Upper lobe of right lung (tissue), 1 donor: Measurements from ENCODE around the gene TCFL5. TPM values are rescaled to one million over a fixed set of nuclear protein-coding genes. Genes with fewer than 3 reads are reported as not detected.
"Not testable (repeated sequence)": the region's sequence is repeated elsewhere in the genome, so short reads cannot be mapped to it uniquely, and the experiment has no call there.

Source experiments
- ATAC-seq: fragments of 200-7000 bp; cut with Tn5 transposase; one replicate; pipeline ENCODE4 v1.9.1; 2020; ENCODE audit warnings: mild to moderate bottlenecking, moderate library complexity
- DNase-seq: peaks from one replicate; pipeline ENCODE4 v3.0.0-alpha.2; 2020
- H3K27ac ChIP-seq: fragments of 200-600 bp; one replicate; pipeline ENCODE4 v1.8.0; 2022
- H3K27me3 ChIP-seq: fragments of 200-600 bp; one replicate; pipeline ENCODE4 v1.8.0; 2022; ENCODE audit warnings: mild to moderate bottlenecking
- H3K36me3 ChIP-seq: fragments of 200-600 bp; one replicate; pipeline ENCODE4 v1.8.0; 2022
- H3K4me1 ChIP-seq: fragments of 200-600 bp; one replicate; pipeline ENCODE4 v1.8.0; 2022
- H3K4me3 ChIP-seq: fragments of 200-600 bp; one replicate; pipeline ENCODE4 v1.8.0; 2022; ENCODE audit warnings: mild to moderate bottlenecking
- H3K9me3 ChIP-seq: fragments of 200-600 bp; one replicate; pipeline ENCODE4 v1.8.0; 2022
- intact Hi-C: fragments of 100-400 bp; cut with DNase I; formaldehyde crosslinking; loops from one replicate; pipeline ENCODE4 v1.11.0; 2022
- total RNA-seq: library from RNA; stranded (reverse); fragmentation: NEBNext Ultra II Directional; extraction: Animal tissue kit (Norgen Biotek cat#: 25700); gene quantifications from one replicate; pipeline ENCODE4 v1.2.1, GENCODE V29; 2021
- TF ChIP-seq, protein P1 (sequence below): fragments of 200-600 bp; IDR thresholded peaks from one replicate; pipeline ENCODE4 v1.8.0; 2022; ENCODE audit warnings: antibody characterized with exemption
- donor health status: DM: no; HTN: yes; CAD: no; lungs with severe emphysema.

TCFL5 gene
- total RNA-seq, 1 donor from 2014 or later = 7.8 TPM

DNA sequence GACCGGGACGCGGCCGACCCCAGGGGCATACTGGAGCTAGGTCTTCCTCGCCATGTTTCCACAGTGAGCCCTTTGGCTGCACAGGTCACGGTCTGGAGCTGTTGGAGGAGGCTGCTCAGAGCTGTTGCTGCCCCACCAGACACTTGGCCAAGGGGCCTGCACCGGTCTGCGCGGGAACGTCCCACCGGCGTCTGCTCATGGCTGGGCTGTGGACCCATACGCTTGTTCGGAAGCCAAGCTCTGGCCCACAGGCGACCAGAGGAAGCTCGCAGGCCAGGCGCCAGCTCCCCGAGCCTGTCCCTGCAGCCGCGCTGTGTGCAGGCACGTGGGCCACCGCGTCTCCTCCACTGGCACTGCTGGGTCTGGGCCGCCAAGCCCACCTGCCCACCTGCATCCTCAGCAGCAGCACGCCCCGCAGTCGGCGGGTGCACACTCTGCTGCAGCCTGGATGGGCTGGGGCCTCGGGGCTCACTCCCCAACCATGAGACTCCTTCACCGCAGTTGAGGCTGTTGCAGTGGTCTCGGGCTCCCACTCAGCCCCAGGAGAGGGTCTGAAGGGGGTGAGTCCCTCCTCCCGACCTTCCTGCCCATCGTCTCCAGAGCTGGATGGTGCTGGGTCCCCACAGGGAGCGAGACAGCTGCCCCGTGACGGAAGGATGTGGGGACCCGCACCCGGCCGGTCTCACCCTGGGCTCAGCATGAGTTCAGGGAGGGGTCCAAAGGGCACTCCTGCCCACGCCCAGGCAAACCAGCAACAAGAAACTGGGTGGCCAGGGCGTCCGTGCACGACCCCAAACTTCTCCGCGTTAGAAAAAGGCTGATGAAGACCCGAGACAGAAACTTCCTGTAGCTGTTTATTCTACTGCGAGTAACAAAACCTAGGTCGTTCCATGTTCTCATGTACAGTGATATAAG is 15.5 kb upstream of the TCFL5 start:
- peak overlapping the region; percentile 77 for H3K27ac ChIP-seq
- intact Hi-C loops = no loop called here

DNA sequence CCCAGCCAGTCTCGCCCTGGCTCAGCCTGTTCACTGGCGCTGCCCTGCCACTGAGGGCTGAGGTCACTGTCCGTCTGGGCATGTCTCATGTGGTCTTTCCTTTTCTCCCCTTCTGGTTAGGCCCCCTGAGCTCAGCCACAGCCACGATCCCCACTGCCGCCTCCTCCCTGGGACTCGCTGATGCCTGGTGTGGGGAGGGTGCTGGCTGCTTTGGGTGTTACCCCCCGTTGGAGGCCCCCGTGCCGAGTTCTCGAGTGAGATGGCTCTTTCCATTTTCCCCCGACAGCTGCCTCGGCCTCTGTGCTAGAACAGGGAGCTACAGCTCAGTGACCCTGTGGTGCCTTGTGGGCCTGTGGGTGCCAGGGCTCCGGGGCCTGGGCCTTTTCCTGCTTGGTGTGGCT is 14.9 kb upstream of the TCFL5 start:
- H3K4me1 ChIP-seq = peaks cover 19% of the 10 kb centered on the region
- no peak overlapping the region for H3K4me3 ChIP-seq
- H3K9me3 ChIP-seq = no peaks in the 10 kb centered on the region
- intact Hi-C loops = no loop called here
- H3K27ac ChIP-seq = peak overlapping the region; percentile 77
- TF ChIP-seq, protein P1, sequence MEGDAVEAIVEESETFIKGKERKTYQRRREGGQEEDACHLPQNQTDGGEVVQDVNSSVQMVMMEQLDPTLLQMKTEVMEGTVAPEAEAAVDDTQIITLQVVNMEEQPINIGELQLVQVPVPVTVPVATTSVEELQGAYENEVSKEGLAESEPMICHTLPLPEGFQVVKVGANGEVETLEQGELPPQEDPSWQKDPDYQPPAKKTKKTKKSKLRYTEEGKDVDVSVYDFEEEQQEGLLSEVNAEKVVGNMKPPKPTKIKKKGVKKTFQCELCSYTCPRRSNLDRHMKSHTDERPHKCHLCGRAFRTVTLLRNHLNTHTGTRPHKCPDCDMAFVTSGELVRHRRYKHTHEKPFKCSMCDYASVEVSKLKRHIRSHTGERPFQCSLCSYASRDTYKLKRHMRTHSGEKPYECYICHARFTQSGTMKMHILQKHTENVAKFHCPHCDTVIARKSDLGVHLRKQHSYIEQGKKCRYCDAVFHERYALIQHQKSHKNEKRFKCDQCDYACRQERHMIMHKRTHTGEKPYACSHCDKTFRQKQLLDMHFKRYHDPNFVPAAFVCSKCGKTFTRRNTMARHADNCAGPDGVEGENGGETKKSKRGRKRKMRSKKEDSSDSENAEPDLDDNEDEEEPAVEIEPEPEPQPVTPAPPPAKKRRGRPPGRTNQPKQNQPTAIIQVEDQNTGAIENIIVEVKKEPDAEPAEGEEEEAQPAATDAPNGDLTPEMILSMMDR = no peak
- peaks cover 17% of the 10 kb centered on the region for H3K36me3 ChIP-seq
- DNase-seq (no peak), ATAC-seq (no peak)
- H3K27me3 ChIP-seq = no peaks in the 10 kb centered on the region

More for the DNA sequence above, 15.5 kb upstream of the TCFL5 start:
- H3K36me3 ChIP-seq = peaks cover 22% of the 10 kb centered on the region
- DNase-seq = no peak
- H3K4me3 ChIP-seq = no peak overlapping the region
- no peaks in the 10 kb centered on the region for H3K9me3 ChIP-seq
- ATAC-seq = peak; percentile 66
- TF ChIP-seq, protein P1 = no peak
- H3K27me3 ChIP-seq = no peaks in the 10 kb centered on the region
- H3K4me1 ChIP-seq = peaks cover 19% of the 10 kb centered on the region

DNA sequence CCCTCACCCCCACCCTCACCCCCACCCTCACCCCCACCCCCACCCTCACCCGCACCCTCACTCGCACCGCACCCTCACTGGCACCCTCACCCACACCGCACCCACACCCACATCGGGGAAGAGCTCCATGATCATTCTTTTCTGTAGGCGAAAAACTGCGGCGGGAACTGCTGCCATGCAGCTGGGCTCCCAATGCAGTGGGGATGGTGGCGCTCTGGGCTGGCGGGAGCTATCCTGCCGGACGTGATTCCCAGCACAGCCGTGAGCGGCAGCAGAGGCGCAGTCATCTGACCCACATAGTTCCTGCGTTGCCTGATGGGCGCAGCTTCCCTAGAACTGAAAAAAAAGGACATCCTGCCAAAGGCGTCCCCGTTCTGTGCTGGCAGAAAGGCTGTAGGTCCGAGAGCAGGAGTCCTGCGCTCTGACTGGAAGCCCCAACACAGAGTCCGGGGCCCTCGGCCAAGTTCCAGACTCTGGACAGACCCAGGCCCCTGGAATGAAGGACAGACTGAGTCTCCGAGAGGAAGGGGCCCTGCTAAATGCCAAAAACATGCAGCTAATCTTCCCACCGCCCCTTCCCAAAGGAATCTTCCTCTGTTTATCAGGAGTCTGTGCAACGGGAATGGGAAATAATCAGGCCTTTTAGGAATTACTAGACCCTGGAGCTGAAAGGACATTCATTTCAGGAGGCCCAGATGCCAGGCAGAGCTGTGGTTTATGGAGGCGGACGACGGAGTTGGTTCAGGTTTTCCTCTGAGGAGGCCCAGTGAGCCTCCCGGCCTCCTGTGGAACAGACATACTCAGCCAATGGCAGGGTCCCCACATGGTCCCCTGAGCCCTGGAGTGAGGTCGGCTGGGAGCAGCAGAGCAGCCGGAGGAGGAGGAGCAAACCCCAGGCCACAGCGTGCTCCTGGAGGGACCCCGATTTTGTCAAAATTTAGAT is 14.1 kb upstream of the TCFL5 start:
- Histone ChIP-seq H3K27me3 (no peaks in the 10 kb centered on the region), H3K9me3 (no peaks in the 10 kb centered on the region), H3K27ac (peak overlapping the region; percentile 77), H3K4me1 (peaks cover 19% of the 10 kb centered on the region), H3K4me3 (peak overlapping the region; percentile 16), H3K36me3 (peaks cover 9% of the 10 kb centered on the region)
- intact Hi-C loops = no loop called here
- DNase-seq (no peak), ATAC-seq (peak; percentile 84)
- TF ChIP-seq, protein P1 = peak; percentile 61

DNA sequence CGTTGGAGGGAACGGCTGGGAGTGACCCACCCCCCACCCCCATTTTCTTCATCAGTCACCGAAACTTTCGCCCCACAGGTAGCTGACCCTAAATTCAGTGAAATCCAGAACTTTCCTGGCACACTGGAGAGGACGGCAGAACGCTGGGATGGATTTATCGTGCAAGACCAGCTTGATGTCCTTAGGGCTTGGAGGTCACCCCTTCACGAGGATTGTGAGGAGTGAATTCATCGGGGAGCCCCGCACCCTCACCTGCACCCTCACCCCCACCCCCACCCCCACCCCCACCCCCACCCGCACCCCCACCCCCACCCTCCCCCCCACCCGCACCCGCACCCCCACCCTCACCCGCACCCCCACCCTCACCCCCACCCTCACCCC is 13.3 kb upstream of the TCFL5 start:
- no peak for ATAC-seq
- intact Hi-C loops = no loop called here
- no peaks in the 10 kb centered on the region for H3K9me3 ChIP-seq
- DNase-seq = no peak
- no peaks in the 10 kb centered on the region for H3K27me3 ChIP-seq
- H3K4me3 ChIP-seq = no peak overlapping the region
- H3K36me3 ChIP-seq = peaks cover 1% of the 10 kb centered on the region
- TF ChIP-seq, protein P1 = no peak
- H3K4me1 ChIP-seq = peaks cover 19% of the 10 kb centered on the region
- H3K27ac ChIP-seq = no peak overlapping the region

DNA sequence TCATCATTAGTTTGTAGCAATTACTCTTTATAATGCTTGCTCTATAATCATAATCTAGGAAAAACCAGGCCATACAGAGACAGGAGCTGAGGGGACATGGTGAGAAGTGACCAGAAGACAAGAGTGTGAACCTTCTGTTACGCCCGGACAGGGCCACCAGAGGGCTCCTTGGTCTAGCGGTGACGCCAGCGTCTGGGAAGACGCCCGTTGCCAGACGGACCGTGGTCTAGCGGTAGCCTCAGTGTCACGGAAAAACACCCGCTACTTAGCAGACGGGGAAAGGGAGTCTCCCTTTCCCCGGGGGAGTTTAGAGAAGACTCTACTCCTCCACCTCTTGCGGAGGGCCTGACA is 12.0 kb upstream of the TCFL5 start:
- intact Hi-C loops, H3K27me3 ChIP-seq, H3K27ac ChIP-seq, H3K36me3 ChIP-seq, H3K4me3 ChIP-seq, H3K9me3 ChIP-seq, ATAC-seq: not testable (repeated sequence)
- peaks cover 19% of the 10 kb centered on the region for H3K4me1 ChIP-seq
- DNase-seq = peak; percentile 82
- TF ChIP-seq, protein P1 = peak; percentile 59
